Mesodermal cell (in vitro differentiated cells): ENCODE data around the gene OCIAD2. TPM values are rescaled to one million over a fixed set of nuclear protein-coding genes. Genes with fewer than 3 reads are reported as not detected.
A peak's percentile ranks its signal among the peaks of the same experiment; 100 is the strongest.

Experiments used
- H3K27ac ChIP-seq: 2 replicates; pipeline ENCODE4 v1.7.0; 2013; ENCODE audit warnings: mild to moderate bottlenecking, low read depth, low read length, moderate library complexity; ENCODE audit not compliant: severe bottlenecking
- H3K36me3 ChIP-seq: 2 replicates; pipeline ENCODE4 v1.7.1; 2013; ENCODE audit warnings: mild to moderate bottlenecking, low read length, moderate library complexity; ENCODE audit not compliant: control insufficient read depth, insufficient read depth
- H3K4me1 ChIP-seq: one replicate; pipeline ENCODE4 v1.7.1; 2013; ENCODE audit warnings: mild to moderate bottlenecking, low read length; ENCODE audit not compliant: insufficient read depth, control insufficient read depth, poor library complexity, severe bottlenecking
- H3K4me3 ChIP-seq: 2 replicates; pipeline ENCODE4 v1.7.0; 2013; ENCODE audit warnings: low read length, control low read depth, mild to moderate bottlenecking; ENCODE audit not compliant: insufficient read depth, poor library complexity, severe bottlenecking; ENCODE audit errors: extremely low read depth
- H3K9me3 ChIP-seq: 2 replicates; pipeline ENCODE4 v1.7.1; 2013; ENCODE audit warnings: mild to moderate bottlenecking, low read length, moderate library complexity; ENCODE audit not compliant: control insufficient read depth
- WGBS, 2 experiments: methylation state at CpG; one replicate each; pipeline ENCODE4 v1.1.5; 2013; ENCODE audit warnings: missing lambda C conversion rate in 2 of 2; ENCODE audit not compliant: insufficient coverage in 2 of 2; 5-methylcytosine and 5-hydroxymethylcytosine counted together
- polyA plus RNA-seq, 2 experiments: library from polyadenylated mRNA; stranded (reverse); fragments of 50-300 nt; gene quantifications; one replicate each; pipeline ENCODE4 v1.2.3, GENCODE V29; 2013

The OCIAD2 gene, protein sequence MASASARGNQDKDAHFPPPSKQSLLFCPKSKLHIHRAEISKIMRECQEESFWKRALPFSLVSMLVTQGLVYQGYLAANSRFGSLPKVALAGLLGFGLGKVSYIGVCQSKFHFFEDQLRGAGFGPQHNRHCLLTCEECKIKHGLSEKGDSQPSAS
- 58.5 TPM for polyA plus RNA-seq (2013, experiment 1 of 2)
- polyA plus RNA-seq (2013, experiment 2 of 2): 40.9 TPM

DNA sequence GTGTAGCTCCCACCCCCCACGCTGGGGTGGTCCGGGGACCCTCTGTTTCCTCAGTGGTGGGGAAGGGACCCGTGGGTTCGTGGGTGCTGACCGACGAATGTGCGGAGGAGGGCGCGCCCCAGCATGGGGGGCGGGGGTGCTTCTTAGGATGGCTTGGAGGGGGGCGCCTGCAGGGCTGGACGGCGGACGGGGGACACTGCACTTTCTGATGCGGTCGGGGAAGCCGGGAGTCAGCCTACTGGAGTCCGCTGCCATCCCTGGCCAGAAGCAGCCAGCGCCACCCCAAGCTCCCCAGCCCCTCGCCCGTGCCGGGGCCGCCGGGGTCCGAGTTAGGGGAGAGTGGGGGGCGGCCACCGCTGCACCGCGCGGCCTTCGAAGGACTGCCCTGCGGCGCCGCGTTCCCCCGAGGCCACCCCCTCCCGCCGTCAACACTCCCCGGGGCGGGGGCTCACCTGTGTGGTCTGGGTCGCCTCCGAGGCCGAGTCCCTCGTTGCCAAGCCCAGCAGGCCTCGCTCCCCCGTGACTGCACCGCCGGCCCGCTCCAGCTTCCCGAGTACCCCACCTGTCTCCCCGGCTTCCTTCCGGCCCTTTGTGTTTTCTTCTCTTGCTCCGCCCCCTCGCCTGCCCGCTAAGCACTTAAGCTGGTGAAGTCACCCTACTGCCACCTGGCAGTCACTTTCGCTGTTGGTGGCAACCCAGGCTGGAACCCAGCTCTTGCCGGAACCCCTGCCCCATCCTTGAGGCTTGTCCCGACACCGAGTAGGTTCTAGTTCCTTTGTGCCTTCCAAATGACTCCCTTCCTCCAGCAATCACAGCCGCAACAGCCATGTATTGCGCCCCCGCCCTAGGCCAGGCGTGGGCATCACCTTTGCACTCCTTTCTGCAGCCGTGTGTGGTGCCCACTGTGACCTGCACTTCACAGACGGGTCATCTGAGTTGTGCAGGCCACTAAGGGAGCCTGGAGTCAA, at the start of gene OCIAD2:
Gene OCIAD2, minus strand, starts transcription at position 569 of the 968 bp plus-strand sequence. CDS start 2,225 bp downstream, outside the sequence.
- peak within 1 kb of the TSS; percentile 43 for H3K4me3 ChIP-seq
- no peak within 1 kb of the TSS for H3K27ac ChIP-seq
- peaks cover 15% of the 10 kb centered on the region for H3K4me1 ChIP-seq
- peaks cover 12% of the 10 kb centered on the region for H3K36me3 ChIP-seq
- no peaks in the 10 kb centered on the region for H3K9me3 ChIP-seq
- WGBS, 2 experiments: 39 to 43% methylated on average over 48 to 58 of the region's 65 CpGs

DNA sequence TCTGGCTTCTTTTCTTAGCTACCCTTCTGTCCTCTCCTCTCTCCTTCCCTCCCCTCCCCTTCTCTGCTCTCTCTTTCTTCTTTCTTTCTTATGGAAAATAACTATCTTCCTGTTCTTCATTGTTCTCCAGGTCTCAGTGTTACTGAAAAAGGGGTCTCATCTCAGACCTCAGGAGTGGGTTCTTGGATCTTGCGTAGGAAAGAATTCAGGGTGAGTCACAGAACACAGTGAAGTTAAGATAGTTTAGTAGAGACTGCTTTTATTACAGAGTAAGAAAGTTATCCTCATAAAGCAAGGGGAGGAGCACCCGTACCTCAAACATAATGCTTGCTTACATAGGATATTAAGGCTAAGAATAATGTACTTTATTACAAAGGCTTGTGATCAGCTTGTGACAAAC, 47.7 kb upstream of the OCIAD2 start:
- no peaks in the 10 kb centered on the region for H3K36me3 ChIP-seq
- H3K9me3 ChIP-seq: peaks cover 7% of the 10 kb centered on the region
- H3K27ac ChIP-seq: no peak overlapping the region
- 43 to 67% methylated on average over 1 of the region's 2 CpGs for WGBS, 2 experiments
- no peak overlapping the region for H3K4me3 ChIP-seq
- H3K4me1 ChIP-seq: no peaks in the 10 kb centered on the region

DNA sequence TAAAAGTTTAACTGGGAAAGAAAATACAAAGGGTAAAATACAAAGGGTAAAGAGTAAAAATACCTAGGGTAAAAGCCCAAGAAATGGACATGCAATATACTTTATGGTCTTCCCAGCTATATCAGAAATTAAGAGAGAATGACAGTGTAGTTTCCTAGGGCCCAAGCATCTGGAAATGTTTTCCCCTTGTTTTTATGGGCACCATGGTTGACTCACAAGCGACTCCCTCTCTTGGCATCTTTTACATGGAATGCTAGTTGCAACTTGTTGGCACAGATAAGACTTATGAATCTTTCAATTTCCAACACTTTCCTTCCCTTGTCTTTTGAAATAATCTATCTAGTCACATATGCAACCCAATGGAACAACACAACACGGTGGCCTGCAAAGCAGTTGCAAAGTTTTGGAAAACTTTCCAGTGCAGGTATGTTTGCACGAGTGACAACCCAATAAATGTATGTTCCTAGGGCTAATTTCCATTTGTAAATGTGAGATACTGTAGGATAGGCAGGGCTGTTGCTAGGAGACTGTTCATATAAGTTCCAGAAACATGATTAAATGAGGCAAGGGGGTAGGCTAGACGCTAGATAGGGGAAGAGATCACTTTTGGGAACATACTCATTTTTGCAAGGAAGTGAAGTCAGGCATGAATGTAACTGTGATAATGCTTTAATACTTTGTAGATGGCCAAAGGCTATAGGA, 43.1 kb upstream of the OCIAD2 start:
- H3K9me3 ChIP-seq: peaks cover 7% of the 10 kb centered on the region
- 89 to 90% methylated on average over 4 of the region's 4 CpGs for WGBS, 2 experiments
- no peak overlapping the region for H3K4me3 ChIP-seq
- H3K27ac ChIP-seq: no peak overlapping the region
- H3K4me1 ChIP-seq: no peaks in the 10 kb centered on the region
- no peaks in the 10 kb centered on the region for H3K36me3 ChIP-seq

DNA sequence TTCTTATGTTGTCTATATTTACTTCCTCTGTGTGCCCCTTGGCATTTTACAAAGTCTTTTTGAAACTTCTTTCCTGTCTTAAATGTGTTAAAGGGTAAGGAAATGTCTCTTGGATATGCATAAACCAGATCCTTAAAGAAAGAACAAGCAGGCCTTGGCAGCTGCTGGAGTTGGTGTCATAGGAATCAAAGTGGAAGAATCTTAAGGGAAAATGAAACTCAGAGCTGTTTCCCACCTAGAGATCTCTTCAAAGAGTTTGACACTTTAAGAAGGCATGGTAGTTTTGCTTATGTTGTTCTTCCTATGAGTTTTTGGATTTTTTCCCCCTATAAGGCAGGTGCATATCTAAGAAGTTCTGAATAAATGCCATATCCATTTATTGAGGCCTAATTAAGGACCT, 42.5 kb upstream of the OCIAD2 start:
- Histone ChIP-seq H3K4me3 (no peak overlapping the region), H3K27ac (no peak overlapping the region)

DNA sequence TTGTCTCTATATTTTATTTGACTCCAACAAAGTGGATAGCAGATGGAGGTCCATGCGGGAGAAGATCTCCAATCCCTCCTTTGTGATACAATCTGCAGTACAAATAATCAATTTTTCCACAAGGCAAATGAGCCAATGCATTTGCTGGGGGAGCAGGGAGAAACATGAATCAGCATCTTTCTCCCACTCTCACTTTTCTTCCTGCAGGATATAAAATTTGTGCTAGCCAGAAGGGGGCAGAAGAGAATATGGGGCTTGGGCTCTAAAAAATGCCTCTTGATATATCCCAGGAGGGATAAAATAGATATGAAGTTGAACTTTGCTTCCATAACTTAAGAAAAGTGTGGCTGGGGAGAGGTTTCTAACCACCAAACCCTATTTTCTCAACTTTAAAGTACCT, 41.2 kb upstream of the OCIAD2 start:
- Histone ChIP-seq H3K9me3 (peaks cover 7% of the 10 kb centered on the region), H3K36me3 (no peaks in the 10 kb centered on the region), H3K4me1 (no peaks in the 10 kb centered on the region), H3K27ac (no peak overlapping the region), H3K4me3 (no peak overlapping the region)
- WGBS, 2 experiments: no CpG with 5 or more reads among the region's 1 CpG

More for the DNA sequence above, 42.5 kb upstream of the OCIAD2 start:
- no peaks in the 10 kb centered on the region for H3K36me3 ChIP-seq
- no peaks in the 10 kb centered on the region for H3K4me1 ChIP-seq
- peaks cover 7% of the 10 kb centered on the region for H3K9me3 ChIP-seq

DNA sequence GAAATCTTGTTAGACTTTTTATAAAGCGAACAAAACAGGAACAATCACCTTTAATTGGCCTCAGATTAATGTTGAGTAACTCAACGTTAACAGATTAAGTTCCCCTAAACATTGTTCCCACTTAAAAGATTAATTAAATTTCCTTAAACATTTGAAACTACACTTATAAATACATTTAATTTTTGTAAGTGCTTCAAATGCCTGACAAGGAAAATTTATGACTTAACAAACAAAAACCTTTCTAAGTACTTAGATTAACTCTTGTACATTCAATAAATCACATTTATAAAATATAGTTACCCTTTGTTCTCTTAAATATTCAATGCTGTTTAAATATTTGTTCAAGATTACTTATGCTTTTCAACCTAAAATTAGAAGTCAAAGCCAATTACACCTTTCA, 39.4 kb upstream of the OCIAD2 start:
- Histone ChIP-seq H3K4me1 (no peaks in the 10 kb centered on the region), H3K36me3 (no peaks in the 10 kb centered on the region), H3K4me3 (no peak overlapping the region), H3K27ac (no peak overlapping the region), H3K9me3 (no peaks in the 10 kb centered on the region)
- 93% methylated on average over 2 of the region's 2 CpGs; no CpG with 5 or more reads in 1 of the 2 experiments for WGBS, 2 experiments

DNA sequence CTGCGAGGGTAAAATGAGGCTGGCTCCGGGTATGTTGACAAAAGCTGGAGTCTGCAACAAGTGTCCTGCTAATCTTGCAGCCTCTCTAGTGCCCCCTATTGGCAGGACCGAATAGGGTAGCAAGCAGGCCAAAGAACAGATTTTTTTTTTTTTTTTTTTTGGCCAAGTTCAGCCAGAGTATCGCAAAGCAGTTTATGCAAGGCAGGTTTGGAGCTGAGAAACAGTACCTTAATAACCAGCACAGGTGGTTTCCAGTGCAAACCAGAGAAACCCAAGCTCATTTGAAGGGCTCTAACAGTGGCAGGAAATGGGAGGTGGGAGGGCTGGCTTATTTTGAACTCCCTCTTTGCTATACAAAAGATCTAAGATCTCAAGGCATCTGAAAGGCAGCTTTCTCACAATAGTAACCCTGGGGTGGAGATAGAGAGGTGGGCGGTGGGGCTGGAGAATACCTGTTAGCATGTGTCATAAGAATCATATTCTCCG, 38.2 kb upstream of the OCIAD2 start:
- Histone ChIP-seq H3K4me1 (no peaks in the 10 kb centered on the region), H3K4me3 (no peak overlapping the region), H3K9me3 (no peaks in the 10 kb centered on the region), H3K36me3 (no peaks in the 10 kb centered on the region), H3K27ac (no peak overlapping the region)
- 47 to 60% methylated on average over 3 to 5 of the region's 6 CpGs for WGBS, 2 experiments

DNA sequence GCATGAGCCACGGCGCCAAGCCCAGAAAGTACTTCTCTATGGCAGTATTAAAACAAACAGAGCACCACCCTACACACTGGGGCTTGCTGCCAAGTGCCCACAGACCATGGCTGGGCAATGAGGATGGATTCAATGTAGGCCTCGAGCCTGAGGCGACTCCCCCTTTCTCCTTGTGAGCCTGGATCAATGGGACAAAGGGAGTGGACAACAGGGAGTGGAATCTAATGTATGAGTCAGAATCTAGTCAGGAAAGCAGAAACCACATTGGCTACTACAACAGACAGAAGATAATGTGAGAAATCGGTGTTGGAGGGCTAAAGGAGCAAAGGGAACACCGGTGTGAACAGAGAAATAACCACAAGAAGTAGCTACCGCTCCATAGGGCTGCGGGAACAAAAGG, 37.7 kb upstream of the OCIAD2 start:
- Histone ChIP-seq H3K4me3 (no peak overlapping the region), H3K9me3 (no peaks in the 10 kb centered on the region), H3K4me1 (no peaks in the 10 kb centered on the region), H3K27ac (no peak overlapping the region), H3K36me3 (no peaks in the 10 kb centered on the region)
- WGBS, 2 experiments: 86 to 88% methylated on average over 4 to 6 of the region's 8 CpGs

DNA sequence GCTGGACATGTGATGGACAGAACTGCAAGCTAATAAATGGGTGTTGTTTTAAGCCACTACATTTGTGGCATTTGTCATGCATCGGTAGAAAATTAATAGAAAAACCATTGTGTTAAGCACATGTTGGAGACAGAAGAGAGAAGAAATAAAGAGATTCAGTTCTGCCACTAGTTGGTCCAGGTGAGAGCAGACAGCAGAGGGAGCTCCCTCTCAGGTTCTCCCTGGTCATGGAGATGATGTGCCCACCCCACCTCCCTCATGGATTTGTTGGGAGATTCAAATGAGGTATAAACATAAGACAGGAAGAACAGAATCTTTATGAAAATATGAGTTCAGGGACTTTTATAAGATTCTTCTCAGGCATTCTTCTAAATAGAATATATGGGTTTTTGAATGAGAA, 36.8 kb upstream of the OCIAD2 start:
- peaks cover under 1% of the 10 kb centered on the region for H3K9me3 ChIP-seq
- no peak overlapping the region for H3K27ac ChIP-seq
- WGBS, 2 experiments: 64% methylated on average over 1 of the region's 1 CpG

DNA sequence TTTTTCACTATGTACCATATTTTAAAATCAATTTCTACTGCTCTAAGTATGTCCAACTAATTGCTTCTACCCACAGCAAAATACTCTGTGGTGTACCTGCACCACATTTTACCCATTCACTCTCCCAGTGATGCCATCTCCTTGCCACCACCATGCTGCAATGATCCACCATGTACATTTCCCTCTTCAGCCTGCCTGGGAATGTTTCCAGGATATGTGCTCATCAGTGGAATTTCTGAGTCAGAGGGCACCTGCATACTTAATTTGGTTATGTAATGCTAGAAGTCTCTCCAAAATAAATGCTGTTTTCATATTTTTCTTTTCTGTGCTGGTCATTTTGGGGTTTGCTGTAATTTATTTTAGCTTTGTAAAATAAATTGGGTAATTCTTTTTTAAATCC, 33.2 kb upstream of the OCIAD2 start:
- Histone ChIP-seq H3K36me3 (no peaks in the 10 kb centered on the region), H3K4me1 (no peaks in the 10 kb centered on the region), H3K27ac (no peak overlapping the region), H3K4me3 (no peak overlapping the region), H3K9me3 (peaks cover 5% of the 10 kb centered on the region)

More for the DNA sequence above, 36.8 kb upstream of the OCIAD2 start:
- Histone ChIP-seq H3K36me3 (no peaks in the 10 kb centered on the region), H3K4me1 (no peaks in the 10 kb centered on the region), H3K4me3 (no peak overlapping the region)
